Ovary (tissue), 3 donors: Measurements from ENCODE around the gene ZNF239.

Experiments used
- POLR2A ChIP-seq: fragments of 450-650 bp; IDR thresholded peaks from one replicate; pipeline ENCODE4 v1.6.1; 2017; ENCODE audit warnings: antibody characterized with exemption, mild to moderate bottlenecking, moderate library complexity
- TF ChIP-seq, protein P1 (sequence below), 3 donors: fragments of 450-650 bp in 2 of 3; fragments of 200-600 bp in 1 of 3; IDR thresholded peaks; one replicate each; pipeline versions ENCODE4 v1.5.1 to v1.8.0; 2016 to 2022; ENCODE audit warnings: antibody characterized with exemption in 3 of 3, mild to moderate bottlenecking in 1 of 3
- donor health status: DM: no; HTN: no; CAD: no.

DNA sequence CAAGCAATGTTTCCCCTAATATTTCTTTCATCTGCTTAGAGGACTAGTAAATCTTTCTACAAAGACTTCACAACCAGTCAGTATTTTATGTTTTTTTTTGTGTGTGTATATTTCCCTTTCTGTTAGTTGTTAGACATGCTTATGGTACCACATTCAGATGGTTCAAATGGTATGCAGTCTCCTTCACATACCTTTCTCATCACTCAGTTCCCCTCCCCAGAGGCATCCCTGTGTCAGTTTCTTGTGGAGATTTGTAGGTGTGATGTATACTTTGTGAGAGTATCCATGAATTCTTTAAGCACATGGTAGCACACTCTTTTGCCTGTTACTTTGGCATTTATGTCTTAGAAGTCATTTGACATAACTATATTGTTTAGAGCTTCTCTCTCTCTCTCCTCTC lies 36.2 kb upstream of the ZNF239 start:
- TF ChIP-seq, protein P1, sequence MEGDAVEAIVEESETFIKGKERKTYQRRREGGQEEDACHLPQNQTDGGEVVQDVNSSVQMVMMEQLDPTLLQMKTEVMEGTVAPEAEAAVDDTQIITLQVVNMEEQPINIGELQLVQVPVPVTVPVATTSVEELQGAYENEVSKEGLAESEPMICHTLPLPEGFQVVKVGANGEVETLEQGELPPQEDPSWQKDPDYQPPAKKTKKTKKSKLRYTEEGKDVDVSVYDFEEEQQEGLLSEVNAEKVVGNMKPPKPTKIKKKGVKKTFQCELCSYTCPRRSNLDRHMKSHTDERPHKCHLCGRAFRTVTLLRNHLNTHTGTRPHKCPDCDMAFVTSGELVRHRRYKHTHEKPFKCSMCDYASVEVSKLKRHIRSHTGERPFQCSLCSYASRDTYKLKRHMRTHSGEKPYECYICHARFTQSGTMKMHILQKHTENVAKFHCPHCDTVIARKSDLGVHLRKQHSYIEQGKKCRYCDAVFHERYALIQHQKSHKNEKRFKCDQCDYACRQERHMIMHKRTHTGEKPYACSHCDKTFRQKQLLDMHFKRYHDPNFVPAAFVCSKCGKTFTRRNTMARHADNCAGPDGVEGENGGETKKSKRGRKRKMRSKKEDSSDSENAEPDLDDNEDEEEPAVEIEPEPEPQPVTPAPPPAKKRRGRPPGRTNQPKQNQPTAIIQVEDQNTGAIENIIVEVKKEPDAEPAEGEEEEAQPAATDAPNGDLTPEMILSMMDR (IDR thresholded peaks at IDR 0.05) = no peak
- TF ChIP-seq POLR2A = no peak
